Dendritic cell treated with granulocyte-macrophage colony-stimulating factor and Interleukin-4, amounts not matched to agents 40 ng/mL and 50 ng/mL, for 4 days (primary cell): ENCODE measurements around the gene LMBR1.
"Not testable (repeated sequence)": the region's sequence is repeated elsewhere in the genome, so short reads cannot be mapped to it uniquely, and the experiment has no call there.

Experiments
- H3K27ac Mint-ChIP-seq: one replicate; pipeline ENCODE4 v1.8.0; 2022; ENCODE audit warnings: mild to moderate bottlenecking, mixed read lengths
- H3K27me3 Mint-ChIP-seq: one replicate; pipeline ENCODE4 v1.8.0; 2022; ENCODE audit warnings: mild to moderate bottlenecking, mixed read lengths
- H3K36me3 Mint-ChIP-seq: one replicate; pipeline ENCODE4 v1.8.0; 2022; ENCODE audit warnings: low read depth, mixed read lengths
- H3K4me1 Mint-ChIP-seq: one replicate; pipeline ENCODE4 v1.8.0; 2022; ENCODE audit warnings: low read depth, mixed read lengths
- H3K4me3 Mint-ChIP-seq: one replicate; pipeline ENCODE4 v1.8.0; 2022; ENCODE audit warnings: mild to moderate bottlenecking, moderate library complexity, mixed read lengths
- H3K9me3 Mint-ChIP-seq: one replicate; pipeline ENCODE4 v1.8.0; 2022; ENCODE audit warnings: mixed read lengths
- intact Hi-C: fragments of 100-400 bp; cut with micrococcal nuclease; formaldehyde crosslinking; loops from one replicate; pipeline ENCODE4 v1.15.0; 2022

The LMBR1 gene

DNA sequence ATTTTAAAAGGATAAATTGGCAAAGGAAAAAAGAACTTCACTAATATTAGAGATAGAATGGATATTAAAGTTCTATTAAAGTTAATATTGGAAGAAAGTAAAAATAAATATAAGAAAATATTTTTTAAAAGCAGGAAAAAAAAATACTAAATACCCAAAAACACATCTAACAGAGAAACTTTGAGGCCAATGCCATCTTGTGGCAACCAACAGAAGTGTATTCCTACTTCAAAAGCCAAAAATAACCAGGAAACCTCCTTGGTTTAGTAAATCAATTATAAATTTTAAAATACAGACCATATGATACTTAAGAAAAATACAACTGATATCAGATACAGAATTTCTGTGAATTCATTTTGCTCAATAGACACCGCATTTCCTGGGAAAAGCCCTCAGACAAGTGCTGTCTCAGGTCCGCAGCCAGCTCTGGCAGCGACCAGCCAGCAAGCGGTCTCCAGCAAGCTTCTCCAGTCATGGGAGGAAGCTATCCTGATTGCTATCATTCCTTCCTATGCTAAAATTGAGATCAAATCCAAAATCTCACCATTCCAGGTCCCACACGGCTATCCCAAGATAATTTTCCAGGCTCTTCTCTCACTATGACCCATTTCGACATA lies 65.3 kb downstream of the LMBR1 start:
- Mint-ChIP-seq H3K9me3 (no peaks in the 10 kb centered on the region), H3K4me3 (no peak overlapping the region), H3K4me1 (peaks cover 34% of the 10 kb centered on the region), H3K27ac (no peak overlapping the region), H3K36me3 (peaks cover 6% of the 10 kb centered on the region), H3K27me3 (no peaks in the 10 kb centered on the region)
- intact Hi-C loops: no loop called here

DNA sequence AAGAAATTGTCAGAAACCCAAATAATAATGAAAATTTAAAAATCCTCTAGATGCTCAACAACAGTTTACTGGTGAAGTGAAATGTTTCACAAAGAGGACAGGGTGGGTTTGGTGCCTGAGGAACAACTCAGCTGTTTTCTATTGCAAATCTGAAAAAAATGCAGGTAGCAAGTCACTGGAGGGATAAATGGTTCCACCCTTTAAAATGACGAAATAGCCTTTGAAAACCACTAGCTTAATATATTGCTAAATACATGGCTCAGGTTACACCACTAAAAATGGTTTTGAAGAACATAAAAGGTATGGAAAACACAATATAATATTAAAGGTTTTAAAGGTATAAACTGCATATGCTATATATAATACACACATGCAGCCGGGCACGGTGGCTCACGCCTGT lies 69.5 kb downstream of the LMBR1 start:
- H3K4me1 Mint-ChIP-seq: no peaks in the 10 kb centered on the region
- intact Hi-C loops: no loop called here
- H3K36me3 Mint-ChIP-seq: peaks cover 14% of the 10 kb centered on the region
- H3K27me3 Mint-ChIP-seq: no peaks in the 10 kb centered on the region
- no peak overlapping the region for H3K4me3 Mint-ChIP-seq
- H3K9me3 Mint-ChIP-seq: no peaks in the 10 kb centered on the region
- no peak overlapping the region for H3K27ac Mint-ChIP-seq

DNA sequence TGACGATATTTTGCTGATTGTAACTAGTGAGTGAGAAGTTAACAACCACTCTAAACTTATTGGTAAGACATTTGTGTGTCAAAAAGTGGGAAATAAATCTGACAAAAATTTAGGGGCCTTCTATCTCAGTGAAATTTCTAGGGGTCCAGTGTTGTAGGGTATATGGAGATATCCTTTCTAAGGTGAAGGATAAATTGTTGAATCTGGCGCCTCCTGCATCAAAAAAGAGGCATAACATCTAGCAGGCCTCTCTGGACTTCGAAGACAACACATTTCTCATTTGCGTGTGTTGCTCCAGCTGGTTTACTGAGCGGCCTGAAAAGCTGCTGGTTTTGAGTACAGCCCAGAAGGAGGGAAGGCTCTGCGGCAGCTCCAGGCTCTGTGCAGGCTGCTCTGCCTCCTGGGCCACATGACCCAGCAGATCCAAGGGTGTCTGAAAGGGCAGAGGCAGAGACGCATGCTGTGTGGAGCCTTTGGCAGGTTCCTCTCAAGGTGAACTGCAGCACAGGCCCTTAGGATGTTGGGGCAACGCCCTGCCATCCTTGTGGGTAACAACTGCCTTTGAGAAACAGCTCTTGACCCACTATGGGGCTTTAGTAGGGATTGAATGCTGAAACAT lies 72.4 kb downstream of the LMBR1 start:
- Mint-ChIP-seq H3K9me3 (no peaks in the 10 kb centered on the region), H3K4me3 (no peak overlapping the region), H3K27ac (no peak overlapping the region), H3K27me3 (no peaks in the 10 kb centered on the region), H3K4me1 (no peaks in the 10 kb centered on the region), H3K36me3 (peaks cover 19% of the 10 kb centered on the region)
- intact Hi-C loops: no loop called here

DNA sequence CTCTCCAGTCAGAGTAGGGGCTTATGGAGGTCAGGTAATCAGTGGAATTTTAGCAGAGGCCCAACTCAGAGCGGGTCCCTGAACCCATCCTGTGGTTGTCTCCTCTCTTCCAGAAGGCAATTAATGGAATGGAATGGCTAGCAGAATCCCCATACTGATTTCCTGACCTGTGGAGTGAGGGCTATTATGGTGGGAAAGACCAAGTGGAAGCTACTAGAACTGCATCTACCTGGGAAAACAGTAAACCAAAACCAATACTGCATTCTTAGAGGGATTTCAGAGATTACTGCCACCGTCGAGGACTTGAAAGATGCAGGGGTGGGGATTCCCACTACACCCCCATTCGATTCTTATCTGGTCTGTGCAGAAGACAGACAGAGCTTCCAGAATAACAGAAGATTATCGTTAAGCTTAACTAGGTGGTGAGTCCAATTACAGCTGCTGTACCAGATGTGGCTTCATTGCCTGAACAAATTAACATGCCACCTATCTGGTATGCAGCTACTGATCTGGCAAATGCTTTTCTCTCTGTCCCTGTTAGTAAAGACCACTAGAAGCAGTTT lies 73.2 kb downstream of the LMBR1 start:
- H3K27ac Mint-ChIP-seq: no peak overlapping the region
- no peaks in the 10 kb centered on the region for H3K27me3 Mint-ChIP-seq
- no peak overlapping the region for H3K4me3 Mint-ChIP-seq
- H3K36me3 Mint-ChIP-seq: peaks cover 19% of the 10 kb centered on the region
- no peaks in the 10 kb centered on the region for H3K4me1 Mint-ChIP-seq
- intact Hi-C loops: loop anchor here (10.0 kb wide), 3 partner anchors 175 to 1905 kb away; partner anchors contain the start of gene RNF32
- no peaks in the 10 kb centered on the region for H3K9me3 Mint-ChIP-seq

DNA sequence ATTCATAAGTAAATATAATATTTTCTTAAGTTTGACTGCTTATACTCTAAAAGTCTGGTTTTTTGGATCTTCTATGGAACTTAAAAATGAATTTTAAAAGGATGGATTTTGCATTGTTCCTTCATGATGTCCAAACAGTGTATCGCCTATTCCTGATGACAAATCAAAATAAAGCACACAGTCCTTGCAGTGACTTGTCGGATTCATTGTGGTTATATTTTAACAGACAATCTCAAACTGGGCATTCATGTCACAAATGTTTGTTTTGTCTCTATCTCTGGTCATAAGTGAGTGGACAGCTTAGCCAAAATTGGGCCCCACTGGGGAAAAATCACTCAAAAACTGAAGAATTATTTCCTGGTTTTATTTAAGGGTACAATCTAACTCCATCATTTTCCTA lies 74.8 kb downstream of the LMBR1 start:
- no peaks in the 10 kb centered on the region for H3K4me1 Mint-ChIP-seq
- H3K9me3 Mint-ChIP-seq: no peaks in the 10 kb centered on the region
- H3K4me3 Mint-ChIP-seq: no peak overlapping the region
- H3K36me3 Mint-ChIP-seq: peaks cover 25% of the 10 kb centered on the region
- no peak overlapping the region for H3K27ac Mint-ChIP-seq
- intact Hi-C loops: loop anchor here (10.0 kb wide), 3 partner anchors 173 to 1903 kb away; partner anchors contain the start of gene RNF32
- H3K27me3 Mint-ChIP-seq: no peaks in the 10 kb centered on the region

DNA sequence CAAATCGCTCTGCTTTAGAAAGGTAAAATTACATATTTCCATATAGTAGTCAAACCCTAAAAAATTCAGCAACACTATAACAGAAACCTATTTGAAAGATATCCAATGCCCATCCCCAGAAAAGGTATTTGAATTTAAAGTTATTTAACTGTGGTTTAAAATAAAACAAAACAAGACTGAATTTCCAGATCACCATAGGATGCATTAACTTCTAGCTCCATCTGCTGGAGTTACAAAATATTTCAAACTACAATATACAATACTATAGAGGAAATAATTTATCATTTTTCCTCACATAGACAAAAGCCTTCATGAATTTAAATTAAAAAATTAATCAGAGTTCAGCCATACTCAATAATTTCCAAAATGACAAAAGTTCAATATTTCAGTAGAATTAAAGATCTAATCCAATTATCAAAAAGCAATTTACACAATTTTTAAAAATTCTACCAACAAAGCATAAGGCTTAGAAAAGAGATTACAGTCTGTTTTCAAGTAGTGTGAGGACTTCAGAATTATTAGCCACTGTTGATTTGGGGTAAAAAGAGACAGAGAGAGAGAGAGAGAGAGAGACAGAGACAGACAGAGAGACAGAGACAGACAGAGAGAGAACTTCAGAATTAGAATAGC lies 75.9 kb downstream of the LMBR1 start:
- intact Hi-C loops: loop anchor here (2.0 to 10.0 kb wide), 4 partner anchors 172 to 1902 kb away; partner anchors contain the start of gene RNF32
- Mint-ChIP-seq H3K4me1 (no peaks in the 10 kb centered on the region), H3K36me3 (peaks cover 34% of the 10 kb centered on the region), H3K9me3 (no peaks in the 10 kb centered on the region), H3K27ac (no peak overlapping the region), H3K4me3 (no peak overlapping the region), H3K27me3 (no peaks in the 10 kb centered on the region)

DNA sequence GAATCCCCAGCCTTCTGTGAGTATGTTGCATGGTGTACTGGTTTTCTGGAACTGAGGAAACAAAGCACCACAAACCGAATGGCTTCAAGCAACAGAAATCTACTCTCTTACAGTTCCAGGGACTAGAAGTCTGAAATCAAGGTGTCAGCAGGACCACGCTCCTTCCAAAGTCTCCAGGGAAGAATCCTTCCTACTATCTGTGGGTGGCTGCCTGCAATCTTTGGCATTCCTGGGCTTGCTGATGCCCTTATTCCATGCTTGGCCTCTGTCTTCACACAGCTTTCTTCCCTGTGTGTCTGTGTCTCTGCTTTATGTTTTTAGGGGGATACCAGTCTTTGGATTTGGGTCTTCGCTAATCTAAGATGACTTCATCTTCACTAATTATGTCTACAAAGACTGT lies 81.3 kb downstream of the LMBR1 start:
- Mint-ChIP-seq H3K9me3 (no peaks in the 10 kb centered on the region), H3K4me1 (no peaks in the 10 kb centered on the region), H3K27me3 (no peaks in the 10 kb centered on the region), H3K27ac (no peak overlapping the region), H3K4me3 (no peak overlapping the region), H3K36me3 (peaks cover 25% of the 10 kb centered on the region)
- intact Hi-C loops: loop anchor here (10.0 kb wide), 3 partner anchors 167 to 1897 kb away; partner anchors contain the start of gene RNF32

DNA sequence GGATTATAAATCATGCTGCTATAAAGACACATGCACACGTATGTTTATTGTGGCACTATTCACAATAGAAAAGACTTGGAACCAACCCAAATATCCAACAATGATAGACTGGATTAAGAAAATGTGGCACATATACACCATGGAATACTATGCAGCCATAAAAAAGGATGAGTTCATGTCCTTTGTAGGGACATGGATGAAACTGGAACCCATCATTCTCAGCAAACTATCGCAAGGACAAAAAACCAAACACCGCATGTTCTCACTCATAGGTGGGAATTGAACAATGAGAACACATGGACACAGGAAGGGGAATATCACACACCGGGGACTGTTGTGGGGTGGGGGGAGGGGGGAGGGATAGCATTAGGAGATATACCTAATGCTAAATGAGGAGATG lies 89.3 kb downstream of the LMBR1 start:
- H3K4me1 Mint-ChIP-seq, H3K27ac Mint-ChIP-seq, intact Hi-C loops, H3K9me3 Mint-ChIP-seq, H3K27me3 Mint-ChIP-seq, H3K4me3 Mint-ChIP-seq: not testable (repeated sequence)
- H3K36me3 Mint-ChIP-seq: peaks cover 22% of the 10 kb centered on the region

DNA sequence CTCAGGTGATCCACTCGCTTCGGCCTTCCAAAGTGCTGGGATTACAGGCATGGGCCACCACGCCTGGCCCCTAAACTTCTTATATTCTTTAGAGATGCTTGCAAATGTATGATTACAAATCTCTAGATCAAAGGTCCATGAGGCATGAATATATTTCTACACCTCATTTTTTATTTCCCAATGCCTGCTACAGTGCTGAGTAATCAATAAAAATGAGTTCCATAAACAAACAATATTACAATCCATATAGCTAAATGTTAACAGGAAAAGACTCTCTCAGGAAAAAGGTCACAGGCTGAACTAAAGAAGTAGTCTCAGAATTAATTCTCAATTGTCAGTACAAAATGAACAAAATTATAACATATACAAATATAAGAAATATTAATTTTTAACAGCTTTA lies 90.8 kb downstream of the LMBR1 start:
- H3K36me3 Mint-ChIP-seq: peaks cover 22% of the 10 kb centered on the region
- H3K27me3 Mint-ChIP-seq: no peaks in the 10 kb centered on the region
- no peaks in the 10 kb centered on the region for H3K9me3 Mint-ChIP-seq
- intact Hi-C loops: no loop called here
- H3K4me3 Mint-ChIP-seq: no peak overlapping the region
- H3K4me1 Mint-ChIP-seq: no peaks in the 10 kb centered on the region
- H3K27ac Mint-ChIP-seq: no peak overlapping the region

DNA sequence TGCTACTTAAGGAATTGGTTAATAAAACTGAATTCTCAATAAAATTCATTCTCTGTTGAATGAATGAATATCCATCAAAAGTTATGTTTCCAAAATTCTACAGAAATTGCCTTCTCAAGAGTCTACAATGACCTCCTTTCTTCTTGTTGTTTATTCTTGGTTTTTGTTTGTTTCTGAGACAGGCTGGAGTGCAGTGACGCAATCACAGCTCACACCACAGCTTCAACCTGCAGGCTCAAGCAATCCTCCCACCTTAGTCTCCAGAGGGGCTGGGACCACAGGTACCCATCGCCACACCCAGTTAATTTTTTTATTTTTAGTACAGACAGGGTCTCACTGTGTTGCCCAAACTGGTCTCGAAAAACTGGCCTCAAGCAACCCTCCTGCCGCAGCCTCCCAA lies 97.6 kb downstream of the LMBR1 start:
- no peak overlapping the region for H3K27ac Mint-ChIP-seq
- no peak overlapping the region for H3K4me3 Mint-ChIP-seq
- intact Hi-C loops: no loop called here
- H3K4me1 Mint-ChIP-seq: peaks cover 14% of the 10 kb centered on the region
- no peaks in the 10 kb centered on the region for H3K27me3 Mint-ChIP-seq
- H3K36me3 Mint-ChIP-seq: peaks cover 21% of the 10 kb centered on the region
- H3K9me3 Mint-ChIP-seq: no peaks in the 10 kb centered on the region

DNA sequence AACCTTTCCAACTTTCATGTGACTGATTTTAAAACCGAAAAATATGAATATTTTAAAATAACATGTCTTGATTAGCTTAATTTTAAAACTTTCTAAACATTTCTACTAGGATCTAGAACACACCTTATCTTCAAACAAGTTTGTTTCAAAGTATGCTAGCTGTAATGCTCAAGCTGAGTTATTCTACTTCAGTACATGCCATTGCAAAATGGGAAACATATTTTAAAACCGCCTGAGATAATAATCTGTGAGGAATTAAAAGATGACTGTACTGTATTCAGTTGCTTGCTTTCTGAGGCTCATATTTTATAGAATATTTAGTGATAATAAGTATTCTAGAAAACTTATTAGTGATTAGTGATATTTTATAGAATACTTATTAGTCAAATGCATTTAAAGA lies 99.6 kb downstream of the LMBR1 start:
- peaks cover 16% of the 10 kb centered on the region for H3K36me3 Mint-ChIP-seq
- peaks cover 14% of the 10 kb centered on the region for H3K4me1 Mint-ChIP-seq
- intact Hi-C loops: no loop called here
- no peak overlapping the region for H3K27ac Mint-ChIP-seq
- H3K9me3 Mint-ChIP-seq: no peaks in the 10 kb centered on the region
- H3K4me3 Mint-ChIP-seq: no peak overlapping the region
- H3K27me3 Mint-ChIP-seq: no peaks in the 10 kb centered on the region

DNA sequence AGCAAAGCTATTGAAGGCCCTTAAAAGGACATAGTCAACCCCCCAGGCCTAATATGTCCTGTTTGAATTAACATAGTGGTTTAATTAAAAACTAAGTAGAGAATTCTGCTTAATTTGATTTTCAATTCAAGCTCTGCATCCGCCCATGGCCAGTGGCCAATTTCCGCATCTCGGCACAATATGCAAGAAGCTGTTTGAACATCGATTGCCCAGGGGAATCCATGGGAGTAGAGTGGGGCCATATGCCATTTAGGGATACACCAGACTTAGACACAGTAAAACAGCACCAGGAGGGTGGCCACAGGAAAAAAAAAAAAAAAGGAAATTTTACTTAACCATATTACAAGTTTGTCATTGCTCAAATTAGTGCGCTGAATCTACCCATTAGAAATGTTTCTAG lies 100.4 kb downstream of the LMBR1 start:
- peaks cover 14% of the 10 kb centered on the region for H3K4me1 Mint-ChIP-seq
- H3K27ac Mint-ChIP-seq: no peak overlapping the region
- intact Hi-C loops: no loop called here
- H3K36me3 Mint-ChIP-seq: peaks cover 16% of the 10 kb centered on the region
- H3K4me3 Mint-ChIP-seq: no peak overlapping the region
- H3K27me3 Mint-ChIP-seq: no peaks in the 10 kb centered on the region
- H3K9me3 Mint-ChIP-seq: no peaks in the 10 kb centered on the region

DNA sequence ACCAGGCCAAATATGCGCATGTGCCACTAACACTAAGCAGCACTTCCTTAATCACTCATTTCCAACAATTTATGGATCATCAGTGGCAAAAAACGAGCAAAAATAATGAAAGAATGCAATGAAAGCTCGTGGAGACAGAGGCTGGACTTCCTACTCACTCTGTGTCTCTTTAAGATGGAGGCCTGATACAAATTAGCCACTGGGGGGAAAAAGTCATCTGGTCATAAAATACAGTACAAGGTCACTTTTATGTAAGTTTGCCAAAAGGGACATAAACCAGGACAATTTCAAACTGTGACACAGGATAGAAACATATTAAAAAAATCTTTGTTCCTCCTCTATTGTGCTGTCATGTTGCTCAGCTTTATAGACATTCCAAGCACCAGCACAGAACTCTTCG lies 101.7 kb downstream of the LMBR1 start:
- H3K27me3 Mint-ChIP-seq: no peaks in the 10 kb centered on the region
- H3K27ac Mint-ChIP-seq: no peak overlapping the region
- H3K4me1 Mint-ChIP-seq: peaks cover 14% of the 10 kb centered on the region
- no peak overlapping the region for H3K4me3 Mint-ChIP-seq
- no peaks in the 10 kb centered on the region for H3K9me3 Mint-ChIP-seq
- peaks cover 16% of the 10 kb centered on the region for H3K36me3 Mint-ChIP-seq
- intact Hi-C loops: no loop called here

DNA sequence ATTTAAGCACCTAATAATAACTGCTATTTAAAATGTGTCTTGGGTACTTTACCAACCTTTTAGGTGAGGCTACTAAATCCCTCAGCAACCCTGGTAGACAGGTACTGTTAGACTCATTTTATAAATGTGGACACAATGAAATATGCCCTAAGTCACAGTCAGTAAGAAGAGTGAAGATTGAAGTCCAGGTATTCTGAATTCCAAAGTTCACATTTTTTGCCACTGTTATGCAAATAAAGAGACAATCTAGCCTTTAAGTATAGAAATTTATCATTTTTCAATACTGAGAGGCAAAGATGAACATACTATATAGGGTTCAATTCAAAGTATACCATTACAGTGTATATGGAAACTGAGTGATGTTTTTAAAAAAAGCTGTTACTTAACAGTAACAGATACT lies 102.7 kb downstream of the LMBR1 start:
- H3K27me3 Mint-ChIP-seq: no peaks in the 10 kb centered on the region
- intact Hi-C loops: no loop called here
- no peak overlapping the region for H3K27ac Mint-ChIP-seq
- no peak overlapping the region for H3K4me3 Mint-ChIP-seq
- peaks cover 10% of the 10 kb centered on the region for H3K4me1 Mint-ChIP-seq
- no peaks in the 10 kb centered on the region for H3K9me3 Mint-ChIP-seq
- H3K36me3 Mint-ChIP-seq: peaks cover 11% of the 10 kb centered on the region
